Measurements from ENCODE around the gene CES5A. TPM values are rescaled to one million over a fixed set of nuclear protein-coding genes. Genes with fewer than 3 reads are reported as not detected.

The CES5A gene
- polyA plus RNA-seq, 3 donors: not detected

GRCh38 chr16:55812951-55813350 lies 62.2 kb downstream of the CES5A start:
- Mint-ChIP-seq H3K27ac (no peak overlapping the region), H3K36me3 (peaks cover 68 to 87% of the 10 kb centered on the region in 2 donors), H3K4me3 (no peak overlapping the region), H3K9me3 (peaks cover 0 to 9% (median 0%) of the 10 kb centered on the region in 7 donors), H3K27me3 (ENCODE audit: low read depth in 3 of 3) (peaks cover 3 to 14% (median 9%) of the 10 kb centered on the region in 3 donors), H3K4me1 (peaks cover 10% of the 10 kb centered on the region)
- Histone ChIP-seq H3K79me2 (ENCODE audit: insufficient read depth, low read length) (no peaks in the 10 kb centered on the region), H3K4me2 (replicated peaks; ENCODE audit: extremely low read depth, low read length, poor library complexity, severe bottlenecking) (no peak overlapping the region), H3K9me3 (replicated peaks in 1 of 2; ENCODE audit: control insufficient read depth in 1 of 2, insufficient read depth in 1 of 2, low read length in 2 of 2) (no peaks in the 10 kb centered on the region), H2AFZ (ENCODE audit: insufficient read depth, low read depth, low read length, poor library complexity, severe bottlenecking) (no peak overlapping the region), H3K4me1 (ENCODE audit: control insufficient read depth in 1 of 2, insufficient read depth in 2 of 2, low read length in 2 of 2) (no peaks in the 10 kb centered on the region), H3K36me3 (replicated peaks in 1 of 2; ENCODE audit: control insufficient read depth in 1 of 2, insufficient read depth in 2 of 2, low read length in 2 of 2) (peaks cover 28 to 95% of the 10 kb centered on the region in 2 donors), H3K27ac (ENCODE audit: low read depth in 1 of 2, low read length in 2 of 2) (no peak overlapping the region), H3K27me3 (ENCODE audit: control insufficient read depth in 2 of 2, insufficient read depth in 2 of 2, low read length in 2 of 2) (peaks cover 0 to 6% of the 10 kb centered on the region in 2 donors), H3K9ac (ENCODE audit: insufficient read depth, low read length, poor library complexity, severe bottlenecking) (no peak overlapping the region), H4K20me1 (ENCODE audit: insufficient read depth, low read length) (no peaks in the 10 kb centered on the region), H3K4me3 (replicated peaks in 1 of 3; ENCODE audit: low read depth in 2 of 3, low read length in 3 of 3) (no peak overlapping the region)
- intact Hi-C loops (cut with micrococcal nuclease): no loop called here
- no peak for DNase-seq
- TF ChIP-seq, protein P1, sequence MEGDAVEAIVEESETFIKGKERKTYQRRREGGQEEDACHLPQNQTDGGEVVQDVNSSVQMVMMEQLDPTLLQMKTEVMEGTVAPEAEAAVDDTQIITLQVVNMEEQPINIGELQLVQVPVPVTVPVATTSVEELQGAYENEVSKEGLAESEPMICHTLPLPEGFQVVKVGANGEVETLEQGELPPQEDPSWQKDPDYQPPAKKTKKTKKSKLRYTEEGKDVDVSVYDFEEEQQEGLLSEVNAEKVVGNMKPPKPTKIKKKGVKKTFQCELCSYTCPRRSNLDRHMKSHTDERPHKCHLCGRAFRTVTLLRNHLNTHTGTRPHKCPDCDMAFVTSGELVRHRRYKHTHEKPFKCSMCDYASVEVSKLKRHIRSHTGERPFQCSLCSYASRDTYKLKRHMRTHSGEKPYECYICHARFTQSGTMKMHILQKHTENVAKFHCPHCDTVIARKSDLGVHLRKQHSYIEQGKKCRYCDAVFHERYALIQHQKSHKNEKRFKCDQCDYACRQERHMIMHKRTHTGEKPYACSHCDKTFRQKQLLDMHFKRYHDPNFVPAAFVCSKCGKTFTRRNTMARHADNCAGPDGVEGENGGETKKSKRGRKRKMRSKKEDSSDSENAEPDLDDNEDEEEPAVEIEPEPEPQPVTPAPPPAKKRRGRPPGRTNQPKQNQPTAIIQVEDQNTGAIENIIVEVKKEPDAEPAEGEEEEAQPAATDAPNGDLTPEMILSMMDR (IDR thresholded peaks at IDR 0.05): no peak
- no CpG with 5 or more reads among the region's 2 CpGs for WGBS (ENCODE audit: insufficient coverage)

DNA sequence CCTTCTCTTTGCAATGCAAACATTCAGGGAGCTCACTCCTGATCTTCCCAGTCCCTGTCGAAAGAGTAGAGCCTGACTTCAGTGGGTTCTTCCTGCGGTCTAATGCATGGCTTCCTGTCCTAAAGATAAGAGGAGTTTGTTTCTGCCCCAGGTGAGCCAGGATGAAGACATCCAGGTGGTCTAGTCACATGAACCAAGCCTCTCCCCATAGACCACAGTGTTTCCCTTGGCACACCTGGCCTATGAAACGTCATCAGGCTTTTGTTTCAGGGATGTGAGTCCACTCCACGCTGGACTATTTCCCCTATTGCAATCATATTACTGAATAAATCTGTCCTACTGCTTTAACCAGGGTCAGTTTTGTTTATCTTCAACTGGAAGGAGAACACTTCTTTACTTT lies 63.4 kb downstream of the CES5A start:
- H3K9me3 ChIP-seq (replicated peaks in 1 of 2; ENCODE audit: control insufficient read depth in 1 of 2, insufficient read depth in 1 of 2, low read length in 2 of 2): no peaks in the 10 kb centered on the region
- 92% methylated on average over 2 of the region's 4 CpGs for WGBS (ENCODE audit: insufficient coverage)
- Mint-ChIP-seq H3K27ac (no peak overlapping the region), H3K4me3 (no peak overlapping the region), H3K27me3 (ENCODE audit: low read depth in 3 of 3) (peaks cover 1 to 12% (median 9%) of the 10 kb centered on the region in 3 donors), H3K9me3 (peaks cover 0 to 9% (median 0%) of the 10 kb centered on the region in 7 donors), H3K4me1 (peaks cover 5% of the 10 kb centered on the region), H3K36me3 (peaks cover 57 to 76% of the 10 kb centered on the region in 2 donors)
- no peaks in the 10 kb centered on the region for H4K20me1 ChIP-seq (ENCODE audit: insufficient read depth, low read length)
- H3K36me3 ChIP-seq (replicated peaks in 1 of 2; ENCODE audit: control insufficient read depth in 1 of 2, insufficient read depth in 2 of 2, low read length in 2 of 2): peaks cover 22 to 83% of the 10 kb centered on the region in 2 donors
- H3K27me3 ChIP-seq (ENCODE audit: control insufficient read depth in 2 of 2, insufficient read depth in 2 of 2, low read length in 2 of 2): peaks cover 0 to 6% of the 10 kb centered on the region in 2 donors
- TF ChIP-seq, protein P1 (IDR thresholded peaks at IDR 0.05): no peak
- no peak overlapping the region for H3K4me2 ChIP-seq (replicated peaks; ENCODE audit: extremely low read depth, low read length, poor library complexity, severe bottlenecking)
- intact Hi-C loops (cut with micrococcal nuclease): no loop called here
- H3K4me1 ChIP-seq (ENCODE audit: control insufficient read depth in 1 of 2, insufficient read depth in 2 of 2, low read length in 2 of 2): no peaks in the 10 kb centered on the region
- DNase-seq: no peak
- no peak overlapping the region for H3K9ac ChIP-seq (ENCODE audit: insufficient read depth, low read length, poor library complexity, severe bottlenecking)
- no peak overlapping the region for H2AFZ ChIP-seq (ENCODE audit: insufficient read depth, low read depth, low read length, poor library complexity, severe bottlenecking)
- no peaks in the 10 kb centered on the region for H3K79me2 ChIP-seq (ENCODE audit: insufficient read depth, low read length)
- H3K27ac ChIP-seq (ENCODE audit: low read depth in 1 of 2, low read length in 2 of 2): no peak overlapping the region
- H3K4me3 ChIP-seq (replicated peaks in 1 of 3; ENCODE audit: low read depth in 2 of 3, low read length in 3 of 3): no peak overlapping the region
